HG02884 (cell line): ENCODE data around the gene PDZD2.

Source experiments
- ATAC-seq: cut with Tn5 transposase; IDR thresholded peaks from one replicate; pipeline ENCODE4 v1.9.1; 2021; ENCODE audit warnings: mild to moderate bottlenecking, moderate library complexity; ENCODE audit not compliant: unreplicated experiment

Gene PDZD2

DNA sequence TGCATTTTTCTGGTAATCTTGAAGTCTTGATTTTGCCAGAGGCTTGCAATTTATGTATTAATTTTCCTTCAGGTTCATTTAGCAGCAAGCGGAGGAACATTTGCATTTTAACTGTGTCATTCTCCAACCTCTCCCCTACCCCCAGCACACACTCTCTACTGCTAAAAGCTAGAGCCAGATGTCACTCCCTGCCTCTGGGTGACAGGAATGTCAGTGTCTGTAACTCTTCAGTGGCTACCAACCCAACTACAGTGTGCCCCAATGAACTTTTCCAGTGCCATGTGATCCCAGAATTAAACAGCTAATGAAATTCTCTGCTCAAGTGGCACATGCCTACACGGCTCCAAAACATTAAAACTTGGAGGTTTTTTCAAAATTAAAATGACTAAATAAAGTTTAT lies 274.9 kb downstream of the PDZD2 start:
- ATAC-seq, result no peak

DNA sequence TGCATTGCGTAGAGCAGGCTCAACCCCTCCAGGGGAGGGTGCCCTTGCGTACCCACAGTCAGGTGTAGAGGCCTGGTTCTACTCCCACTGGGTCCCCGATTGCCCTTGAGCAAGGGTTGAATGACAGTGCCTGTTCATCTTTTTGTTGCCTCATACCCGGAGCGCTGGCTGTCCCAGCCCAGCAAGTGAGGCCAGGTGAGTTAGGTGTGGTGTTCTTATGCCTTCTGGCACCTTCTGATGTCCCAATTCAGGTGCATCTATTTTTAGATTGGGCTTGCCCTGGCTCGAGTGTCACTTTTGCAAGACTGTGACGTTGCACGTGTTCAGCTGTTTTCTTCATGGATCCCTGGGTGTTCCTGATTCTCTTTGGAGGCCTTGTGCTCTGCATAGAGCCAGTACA lies 277.4 kb downstream of the PDZD2 start:
- no peak for ATAC-seq

GRCh38 chr5:31918739-31919138 lies 279.8 kb downstream of the PDZD2 start:
- no peak for ATAC-seq

GRCh38 chr5:31921852-31922305 lies 282.9 kb downstream of the PDZD2 start:
- no peak for ATAC-seq

- no peak for ATAC-seq
These were observed 285.1 kb downstream of the PDZD2 start for GRCh38 chr5:31924005-31924404.

- no peak for ATAC-seq
These were observed 292.9 kb downstream of the PDZD2 start for GRCh38 chr5:31931874-31932273.

GRCh38 chr5:31934156-31934555 lies 295.2 kb downstream of the PDZD2 start:
- no peak for ATAC-seq

DNA sequence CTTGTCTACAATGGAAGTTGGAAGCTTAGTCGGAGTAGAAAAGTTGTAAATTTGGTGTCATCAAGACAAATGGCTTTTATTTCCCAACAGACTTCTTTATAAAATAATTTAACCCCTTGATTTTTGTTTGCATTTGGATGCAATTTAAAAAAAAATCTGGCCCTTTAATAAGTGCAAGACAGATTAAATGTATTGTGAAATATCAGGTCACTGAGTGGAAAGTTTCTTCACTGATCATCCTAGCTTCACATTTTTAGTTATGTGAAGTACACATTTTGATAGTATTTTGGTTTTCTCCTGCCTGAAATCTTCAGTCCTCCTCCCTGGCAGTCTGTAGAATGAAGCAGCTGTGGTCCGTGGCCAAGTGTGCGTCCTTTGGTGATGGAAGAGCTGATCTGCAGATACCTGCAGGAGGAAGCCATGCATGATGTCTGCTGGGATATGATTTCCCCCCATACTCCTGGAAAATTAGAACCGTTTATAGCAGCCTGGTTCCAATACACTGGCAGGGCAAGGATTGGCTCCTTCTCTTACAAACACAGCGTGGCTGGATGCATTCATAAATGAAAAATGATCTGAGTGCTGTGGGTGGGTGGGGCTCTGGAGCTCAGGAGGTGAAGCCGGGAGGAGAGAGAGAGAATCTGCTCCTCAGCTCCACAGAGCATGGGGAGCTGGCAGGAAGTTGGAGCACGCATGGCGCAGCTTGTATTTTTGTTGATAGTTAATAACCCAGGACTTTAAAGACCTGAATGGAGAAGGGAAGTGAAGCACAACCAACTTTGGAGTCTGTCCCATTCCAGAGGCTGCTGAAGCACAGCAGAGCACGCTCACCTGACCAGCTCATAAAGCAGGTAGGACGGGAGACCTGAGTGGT lies 296.8 kb downstream of the PDZD2 start:
- ATAC-seq, result no peak

GRCh38 chr5:31936683-31937082 lies 297.8 kb downstream of the PDZD2 start:
- ATAC-seq, result no peak

GRCh38 chr5:31937226-31937625 lies 298.3 kb downstream of the PDZD2 start:
- ATAC-seq, result no peak

GRCh38 chr5:31937703-31938102 lies 298.8 kb downstream of the PDZD2 start:
- no peak for ATAC-seq

- no peak for ATAC-seq
These were observed 300.2 kb downstream of the PDZD2 start for GRCh38 chr5:31939151-31939550.

DNA sequence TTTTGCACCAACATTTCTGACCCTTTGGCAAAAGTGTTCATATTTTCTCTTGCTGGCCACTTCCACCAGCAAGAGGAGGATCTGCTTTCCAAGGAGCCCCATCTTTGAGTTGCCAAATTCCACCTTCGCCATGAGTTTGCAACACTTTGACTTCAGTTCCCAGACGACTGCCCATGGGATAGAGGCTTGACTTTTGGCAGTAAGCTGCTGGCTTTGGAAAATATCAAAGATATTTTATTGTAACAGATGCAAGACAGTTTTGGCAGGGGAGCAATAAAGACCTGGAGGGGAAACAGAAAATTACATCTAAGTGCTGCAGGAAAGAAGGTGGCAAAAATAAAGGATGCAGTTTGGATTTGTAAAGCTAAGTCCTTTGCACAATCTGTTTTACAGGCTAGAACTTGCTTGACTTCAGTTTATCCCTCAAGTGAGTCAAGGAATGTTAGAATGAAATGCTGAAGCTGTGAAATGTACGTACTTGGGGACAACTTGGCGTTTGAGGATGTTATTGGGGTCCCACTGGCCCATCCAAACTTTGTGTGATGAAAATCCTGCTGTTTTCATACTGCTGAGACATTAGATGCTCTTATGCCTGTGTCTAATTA lies 302.3 kb downstream of the PDZD2 start:
- ATAC-seq, result no peak

DNA sequence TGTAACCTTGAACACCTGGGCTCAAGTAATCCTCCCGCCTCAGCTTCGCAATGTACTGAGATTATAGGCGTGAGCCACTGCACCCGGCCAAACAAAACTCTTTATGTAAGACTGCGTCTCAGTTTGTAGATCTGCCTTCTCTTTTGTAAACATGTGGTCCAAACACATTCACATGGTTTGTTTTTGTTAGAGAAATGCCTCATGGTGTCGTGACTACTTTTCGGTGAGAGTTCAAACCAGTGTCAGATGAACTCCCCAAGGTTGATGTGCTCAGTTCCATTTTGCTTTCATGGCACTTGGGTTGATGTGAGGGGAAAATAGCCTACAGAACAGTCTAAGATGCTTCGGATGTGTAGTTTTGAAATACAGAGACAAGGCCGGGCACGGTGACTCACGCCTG lies 303.6 kb downstream of the PDZD2 start:
- ATAC-seq, result no peak

DNA sequence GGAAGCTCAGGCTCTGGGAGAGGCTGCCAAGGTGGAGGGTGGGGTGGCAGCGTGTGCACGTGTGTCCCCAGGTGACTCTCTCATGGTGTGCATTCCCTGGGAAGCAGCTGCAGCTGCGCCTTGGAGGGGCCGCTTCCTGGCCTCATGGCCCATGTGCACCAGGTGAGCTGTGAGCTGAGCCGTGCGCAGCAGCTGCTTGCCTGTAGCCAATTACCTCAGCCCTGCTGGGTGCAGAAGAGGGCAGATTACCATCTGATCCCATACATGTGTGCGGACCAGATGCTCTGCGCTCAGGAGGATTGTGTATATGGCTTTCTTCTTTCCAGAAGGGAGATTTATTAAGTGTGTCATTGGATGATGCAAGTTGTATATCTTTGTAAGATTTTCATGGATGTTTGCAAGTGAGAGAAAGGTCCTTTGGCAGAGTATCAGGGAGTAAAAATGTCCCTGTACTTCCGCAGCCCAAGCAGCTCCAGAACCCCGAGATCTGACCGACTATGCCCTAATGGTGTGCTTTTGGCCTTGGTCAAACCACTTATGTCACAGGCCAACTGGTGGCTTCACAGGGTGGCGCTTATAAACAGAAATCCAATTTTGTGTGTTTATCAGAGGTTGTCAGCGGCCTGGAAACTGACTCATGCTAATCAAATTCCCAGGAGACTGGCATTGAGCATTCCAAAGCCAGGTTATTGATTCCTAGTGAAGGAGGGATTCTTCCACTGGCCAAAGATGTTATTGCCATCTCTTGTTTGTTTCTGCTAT lies 305.9 kb downstream of the PDZD2 start:
- ATAC-seq, result no peak

GRCh38 chr5:31948006-31948405 lies 309.1 kb downstream of the PDZD2 start:
- no peak for ATAC-seq

DNA sequence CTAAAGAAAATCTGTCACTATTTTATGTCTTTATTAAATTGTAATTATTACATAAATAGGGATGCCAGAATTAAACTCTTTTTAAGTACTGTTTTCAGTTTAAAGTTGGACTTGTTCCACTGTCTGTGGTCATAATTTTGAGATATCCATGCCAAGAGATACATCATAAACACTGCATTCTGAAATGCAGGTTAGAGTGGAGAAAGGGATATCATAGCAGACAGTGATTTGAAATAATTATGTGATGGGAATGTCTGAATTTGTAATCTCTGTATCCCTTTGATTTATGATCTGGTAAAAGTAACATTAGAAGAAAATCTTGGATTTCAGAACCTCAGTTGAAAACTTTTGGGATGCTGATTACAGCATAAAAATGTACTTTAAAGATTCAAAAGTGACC lies 313.1 kb downstream of the PDZD2 start:
- ATAC-seq, result no peak

GRCh38 chr5:31954091-31954490 lies 315.2 kb downstream of the PDZD2 start:
- ATAC-seq, result no peak

GRCh38 chr5:31957151-31957550 lies 318.2 kb downstream of the PDZD2 start:
- no peak for ATAC-seq

DNA sequence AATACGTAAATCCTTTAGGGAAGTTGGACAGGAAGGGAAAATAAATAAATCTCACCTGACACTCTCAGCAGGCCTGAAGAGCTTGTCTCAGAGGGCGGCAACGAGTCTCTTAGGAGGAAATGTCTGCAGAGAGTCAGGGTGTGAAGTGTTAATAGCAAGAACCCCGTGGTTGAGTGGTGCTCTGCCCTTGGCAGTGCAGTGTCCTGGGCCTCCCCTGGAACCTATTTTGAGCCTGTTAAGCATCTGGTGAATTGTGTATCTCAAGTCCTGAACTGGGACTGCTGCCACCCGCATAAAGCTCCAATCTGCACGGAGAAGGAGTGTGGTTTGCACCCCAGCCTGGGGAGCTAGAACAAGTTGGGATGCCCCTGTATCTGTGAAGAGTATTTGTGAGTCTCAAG lies 323.4 kb downstream of the PDZD2 start:
- no peak for ATAC-seq

- ATAC-seq, result no peak
These were observed 324.0 kb downstream of the PDZD2 start for GRCh38 chr5:31962871-31963307.
